Measurements from ENCODE around the gene ABCA7. TPM values are rescaled to one million over a fixed set of nuclear protein-coding genes. Genes with fewer than 3 reads are reported as not detected.

The ABCA7 gene
- total and polyA plus RNA-seq, 2 of the 8 experiments (the other 6 are each of a cell fraction or from before 2014, with no cell fraction given): 10.4 to 25.6 TPM

GRCh38 chr19:1070931-1071791, 31.3 kb downstream of the ABCA7 start (continued):
- TF ChIP-seq CHD7 (IDR thresholded peaks at IDR 0.05; ENCODE audit: insufficient replicate concordance, low read length): no peak
- no peak for TF ChIP-seq SIX5 (IDR thresholded peaks at IDR 0.05; ENCODE audit: low read depth, low read length)
- TF ChIP-seq BRCA1 (IDR thresholded peaks at IDR 0.05; ENCODE audit: low read depth, low read length): no peak
- no peak for TF ChIP-seq TCF12 (IDR thresholded peaks at IDR 0.05; ENCODE audit: low read depth, low read length)
- no peak for TF ChIP-seq CHD2 (IDR thresholded peaks at IDR 0.05; ENCODE audit: low read length)
- no peak; the same call in 1 of the 2 replicates for TF ChIP-seq EGR1 (IDR thresholded peaks at IDR 0.05; ENCODE audit: borderline replicate concordance, low read depth, low read length)
- TF ChIP-seq MAX (IDR thresholded peaks at IDR 0.05): peak; percentile 90
- TF ChIP-seq TEAD4 (IDR thresholded peaks at IDR 0.05; ENCODE audit: low read depth, low read length): no peak
- no peak for TF ChIP-seq EZH2 (IDR thresholded peaks at IDR 0.05; ENCODE audit: low read depth, low read length, severe bottlenecking)
- TF ChIP-seq TAF7 (optimal IDR thresholded peaks at IDR 0.05; ENCODE audit: borderline replicate concordance, low read depth, low read length): peak; percentile 67
